Stimulated activated CD8-positive, alpha-beta memory T cell treated with anti-CD3 and anti-CD28 coated beads, Interleukin-4, amount 100 ng/mL, for 24 hours (primary cell): ENCODE measurements around the gene TMEM242.

Source experiments
- DNase-seq: peaks from one replicate; pipeline ENCODE4 v3.0.0-alpha.2; 2020; ENCODE audit warnings: low read depth

Gene TMEM242

GRCh38 chr6:157249826-157250225, 73.5 kb downstream of the TMEM242 start:
- no peak for DNase-seq

- DNase-seq, result no peak
Measured at GRCh38 chr6:157248264-157248663, 75.1 kb downstream of the TMEM242 start.

GRCh38 chr6:157246771-157247484, 76.4 kb downstream of the TMEM242 start:
- no peak for DNase-seq

GRCh38 chr6:157246048-157246630, 77.2 kb downstream of the TMEM242 start:
- no peak for DNase-seq

- no peak for DNase-seq
Measured at GRCh38 chr6:157245436-157245835, 77.9 kb downstream of the TMEM242 start.

GRCh38 chr6:157244780-157245179, 78.5 kb downstream of the TMEM242 start:
- DNase-seq, result no peak

- no peak for DNase-seq
Measured at GRCh38 chr6:157244175-157244574, 79.1 kb downstream of the TMEM242 start.

GRCh38 chr6:157242791-157243190, 80.5 kb downstream of the TMEM242 start:
- no peak for DNase-seq

GRCh38 chr6:157240960-157241311, 82.4 kb downstream of the TMEM242 start:
- DNase-seq, result no peak

- DNase-seq, result no peak
Measured at GRCh38 chr6:157240059-157240959, 83.0 kb downstream of the TMEM242 start.

- DNase-seq, result no peak
Measured at GRCh38 chr6:157239671-157240058, 83.7 kb downstream of the TMEM242 start.
